ENCODE measurements around the gene TM9SF3.

DNA sequence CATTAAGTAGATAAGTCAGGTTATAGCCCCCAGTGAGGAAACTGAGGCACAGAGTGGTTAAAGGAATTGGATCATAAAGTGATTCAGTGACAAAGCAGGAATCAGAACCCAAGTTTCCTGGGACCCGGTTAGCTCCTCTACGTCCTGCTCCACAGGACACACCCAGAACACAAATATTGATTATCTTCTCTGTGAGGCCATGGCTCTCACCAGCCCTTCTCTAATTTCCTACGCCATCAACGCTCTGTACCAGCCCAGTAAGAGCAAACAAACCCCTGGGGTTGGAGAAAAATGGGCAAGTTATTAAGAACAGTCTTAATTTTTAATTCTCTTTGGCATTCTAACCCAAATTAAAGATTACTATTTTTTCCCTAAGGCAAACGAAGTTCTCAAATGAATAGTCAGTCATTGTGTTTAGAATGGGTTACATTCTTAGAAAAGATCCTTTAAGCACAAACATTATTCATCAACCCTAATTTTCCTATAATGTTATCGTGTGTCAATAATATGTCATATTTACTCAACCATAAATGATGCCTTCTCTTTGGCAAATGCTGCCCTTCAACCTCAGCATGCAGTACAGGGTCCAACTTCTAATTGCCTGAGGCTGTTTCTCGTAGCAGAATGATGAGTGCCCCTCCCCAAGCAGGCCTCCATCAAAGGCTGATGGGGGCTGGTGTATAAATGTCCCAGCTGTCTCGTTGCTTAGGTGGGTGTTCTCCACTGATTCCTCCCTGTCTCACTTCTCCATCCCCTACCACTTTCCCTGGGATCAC is 25.4 kb upstream of the TM9SF3 start:
- TF ChIP-seq, protein P1, sequence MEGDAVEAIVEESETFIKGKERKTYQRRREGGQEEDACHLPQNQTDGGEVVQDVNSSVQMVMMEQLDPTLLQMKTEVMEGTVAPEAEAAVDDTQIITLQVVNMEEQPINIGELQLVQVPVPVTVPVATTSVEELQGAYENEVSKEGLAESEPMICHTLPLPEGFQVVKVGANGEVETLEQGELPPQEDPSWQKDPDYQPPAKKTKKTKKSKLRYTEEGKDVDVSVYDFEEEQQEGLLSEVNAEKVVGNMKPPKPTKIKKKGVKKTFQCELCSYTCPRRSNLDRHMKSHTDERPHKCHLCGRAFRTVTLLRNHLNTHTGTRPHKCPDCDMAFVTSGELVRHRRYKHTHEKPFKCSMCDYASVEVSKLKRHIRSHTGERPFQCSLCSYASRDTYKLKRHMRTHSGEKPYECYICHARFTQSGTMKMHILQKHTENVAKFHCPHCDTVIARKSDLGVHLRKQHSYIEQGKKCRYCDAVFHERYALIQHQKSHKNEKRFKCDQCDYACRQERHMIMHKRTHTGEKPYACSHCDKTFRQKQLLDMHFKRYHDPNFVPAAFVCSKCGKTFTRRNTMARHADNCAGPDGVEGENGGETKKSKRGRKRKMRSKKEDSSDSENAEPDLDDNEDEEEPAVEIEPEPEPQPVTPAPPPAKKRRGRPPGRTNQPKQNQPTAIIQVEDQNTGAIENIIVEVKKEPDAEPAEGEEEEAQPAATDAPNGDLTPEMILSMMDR (IDR thresholded peaks at IDR 0.05; ENCODE audit: low read length) = no peak
- no peak for TF ChIP-seq EZH2 (IDR thresholded peaks at IDR 0.05; ENCODE audit: borderline replicate concordance, low read length)
